MG63 (cell line): ENCODE results near the gene TRIM69. TPM values are rescaled to one million over a fixed set of nuclear protein-coding genes. Genes with fewer than 3 reads are reported as not detected.
"Not testable (repeated sequence)": the region's sequence is repeated elsewhere in the genome, so short reads cannot be mapped to it uniquely, and the experiment has no call there.

Experiments
- DNase-seq: peaks from one replicate; pipeline ENCODE4 v3.0.0-alpha.2; 2020
- H3K27me3 ChIP-seq: fragments of 250-450 bp; sonication (Bioruptor Pico); 2 replicates; pipeline ENCODE4 v1.5.1; 2020; ENCODE audit warnings: mild to moderate bottlenecking, moderate library complexity
- H3K36me3 ChIP-seq: fragments of 250-450 bp; sonication (Bioruptor Pico); 2 replicates; pipeline ENCODE4 v1.5.1; 2020; ENCODE audit warnings: mild to moderate bottlenecking, moderate library complexity
- H3K4me3 ChIP-seq: fragments of 250-450 bp; sonication (Bioruptor Pico); 2 replicates; pipeline ENCODE4 v1.5.1; 2020; ENCODE audit warnings: mild to moderate bottlenecking, moderate library complexity
- H3K9me3 ChIP-seq: fragments of 250-450 bp; sonication (Bioruptor Pico); 2 replicates; pipeline ENCODE4 v1.5.1; 2020; ENCODE audit warnings: mild to moderate bottlenecking, moderate library complexity
- total RNA-seq: library from RNA; depleted of rRNA; stranded (reverse); fragments of >200 nt; shearing (Covaris generic); gene quantifications from 2 replicates; pipeline ENCODE4 v1.2.3, GENCODE V29; 2014; ENCODE audit warnings: low replicate concordance

TRIM69 gene
- total RNA-seq, 1 experiment from 2014 or later, result 8.9 TPM

DNA sequence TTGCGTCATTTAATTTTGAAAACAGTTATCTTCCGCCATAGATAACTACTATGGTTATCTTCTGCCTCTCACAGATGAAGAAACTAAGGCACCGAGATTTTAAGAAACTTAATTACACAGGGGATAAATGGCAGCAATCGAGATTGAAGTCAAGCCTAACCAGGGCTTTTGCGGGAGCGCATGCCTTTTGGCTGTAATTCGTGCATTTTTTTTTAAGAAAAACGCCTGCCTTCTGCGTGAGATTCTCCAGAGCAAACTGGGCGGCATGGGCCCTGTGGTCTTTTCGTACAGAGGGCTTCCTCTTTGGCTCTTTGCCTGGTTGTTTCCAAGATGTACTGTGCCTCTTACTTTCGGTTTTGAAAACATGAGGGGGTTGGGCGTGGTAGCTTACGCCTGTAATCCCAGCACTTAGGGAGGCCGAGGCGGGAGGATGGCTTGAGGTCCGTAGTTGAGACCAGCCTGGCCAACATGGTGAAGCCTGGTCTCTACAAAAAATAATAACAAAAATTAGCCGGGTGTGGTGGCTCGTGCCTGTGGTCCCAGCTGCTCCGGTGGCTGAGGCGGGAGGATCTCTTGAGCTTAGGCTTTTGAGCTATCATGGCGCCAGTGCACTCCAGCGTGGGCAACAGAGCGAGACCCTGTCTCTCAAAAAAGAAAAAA, 23.9 kb upstream of the TRIM69 start:
- Histone ChIP-seq H3K4me3 (peak overlapping the region; percentile 95), H3K36me3 (peaks cover 53% of the 10 kb centered on the region), H3K27me3 (no peaks in the 10 kb centered on the region), H3K9me3 (no peaks in the 10 kb centered on the region)
- peak; percentile 76 for DNase-seq

- Histone ChIP-seq H3K36me3 (peaks cover 61% of the 10 kb centered on the region), H3K4me3 (peak overlapping the region; percentile 95), H3K27me3 (no peaks in the 10 kb centered on the region), H3K9me3 (no peaks in the 10 kb centered on the region)
- DNase-seq, result no peak
Measured at GRCh38 chr15:44713006-44713966, 23.0 kb upstream of the TRIM69 start.

DNA sequence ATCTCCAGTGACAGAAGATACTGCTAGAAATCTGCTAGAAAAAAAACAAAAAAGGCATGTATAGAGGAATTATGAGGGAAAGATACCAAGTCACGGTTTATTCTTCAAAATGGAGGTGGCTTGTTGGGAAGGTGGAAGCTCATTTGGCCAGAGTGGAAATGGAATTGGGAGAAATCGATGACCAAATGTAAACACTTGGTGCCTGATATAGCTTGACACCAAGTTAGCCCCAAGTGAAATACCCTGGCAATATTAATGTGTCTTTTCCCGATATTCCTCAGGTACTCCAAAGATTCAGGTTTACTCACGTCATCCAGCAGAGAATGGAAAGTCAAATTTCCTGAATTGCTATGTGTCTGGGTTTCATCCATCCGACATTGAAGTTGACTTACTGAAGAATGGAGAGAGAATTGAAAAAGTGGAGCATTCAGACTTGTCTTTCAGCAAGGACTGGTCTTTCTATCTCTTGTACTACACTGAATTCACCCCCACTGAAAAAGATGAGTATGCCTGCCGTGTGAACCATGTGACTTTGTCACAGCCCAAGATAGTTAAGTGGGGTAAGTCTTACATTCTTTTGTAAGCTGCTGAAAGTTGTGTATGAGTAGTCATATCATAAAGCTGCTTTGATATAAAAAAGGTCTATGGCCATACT, 21.1 kb upstream of the TRIM69 start:
- no peak overlapping the region for H3K4me3 ChIP-seq
- no peaks in the 10 kb centered on the region for H3K27me3 ChIP-seq
- no peak for DNase-seq
- peaks cover 68% of the 10 kb centered on the region for H3K36me3 ChIP-seq
- no peaks in the 10 kb centered on the region for H3K9me3 ChIP-seq

- H3K27me3 ChIP-seq, result no peaks in the 10 kb centered on the region
- H3K4me3 ChIP-seq, result no peak overlapping the region
- DNase-seq, result no peak
- H3K36me3 ChIP-seq, result peaks cover 68% of the 10 kb centered on the region
- H3K9me3 ChIP-seq, result no peaks in the 10 kb centered on the region
Measured at GRCh38 chr15:44715797-44716334, 20.5 kb upstream of the TRIM69 start.

DNA sequence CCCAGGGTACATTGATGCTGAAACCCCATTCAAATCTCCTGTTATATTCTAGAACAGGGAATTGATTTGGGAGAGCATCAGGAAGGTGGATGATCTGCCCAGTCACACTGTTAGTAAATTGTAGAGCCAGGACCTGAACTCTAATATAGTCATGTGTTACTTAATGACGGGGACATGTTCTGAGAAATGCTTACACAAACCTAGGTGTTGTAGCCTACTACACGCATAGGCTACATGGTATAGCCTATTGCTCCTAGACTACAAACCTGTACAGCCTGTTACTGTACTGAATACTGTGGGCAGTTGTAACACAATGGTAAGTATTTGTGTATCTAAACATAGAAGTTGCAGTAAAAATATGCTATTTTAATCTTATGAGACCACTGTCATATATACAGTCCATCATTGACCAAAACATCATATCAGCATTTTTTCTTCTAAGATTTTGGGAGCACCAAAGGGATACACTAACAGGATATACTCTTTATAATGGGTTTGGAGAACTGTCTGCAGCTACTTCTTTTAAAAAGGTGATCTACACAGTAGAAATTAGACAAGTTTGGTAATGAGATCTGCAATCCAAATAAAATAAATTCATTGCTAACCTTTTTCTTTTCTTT, 19.2 kb upstream of the TRIM69 start:
- no peak overlapping the region for H3K4me3 ChIP-seq
- no peak for DNase-seq
- peaks cover 67% of the 10 kb centered on the region for H3K36me3 ChIP-seq
- no peaks in the 10 kb centered on the region for H3K27me3 ChIP-seq
- no peaks in the 10 kb centered on the region for H3K9me3 ChIP-seq

DNA sequence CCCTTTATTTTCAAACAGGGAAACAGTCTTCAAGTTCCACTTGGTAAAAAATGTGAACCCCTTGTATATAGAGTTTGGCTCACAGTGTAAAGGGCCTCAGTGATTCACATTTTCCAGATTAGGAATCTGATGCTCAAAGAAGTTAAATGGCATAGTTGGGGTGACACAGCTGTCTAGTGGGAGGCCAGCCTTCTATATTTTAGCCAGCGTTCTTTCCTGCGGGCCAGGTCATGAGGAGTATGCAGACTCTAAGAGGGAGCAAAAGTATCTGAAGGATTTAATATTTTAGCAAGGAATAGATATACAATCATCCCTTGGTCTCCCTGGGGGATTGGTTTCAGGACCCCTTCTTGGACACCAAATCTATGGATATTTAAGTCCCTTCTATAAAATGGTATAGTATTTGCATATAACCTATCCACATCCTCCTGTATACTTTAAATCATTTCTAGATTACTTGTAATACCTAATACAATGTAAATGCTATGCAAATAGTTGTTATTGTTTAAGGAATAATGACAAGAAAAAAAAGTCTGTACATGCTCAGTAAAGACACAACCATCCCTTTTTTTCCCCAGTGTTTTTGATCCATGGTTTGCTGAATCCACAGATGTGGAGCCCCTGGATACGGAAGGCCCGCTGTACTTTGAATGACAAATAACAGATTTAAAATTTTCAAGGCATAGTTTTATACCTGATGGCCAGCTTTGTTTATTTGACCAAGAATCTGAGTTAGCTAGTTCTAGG, 18.0 kb upstream of the TRIM69 start:
- Histone ChIP-seq H3K9me3 (no peaks in the 10 kb centered on the region), H3K4me3 (no peak overlapping the region), H3K36me3 (peaks cover 56% of the 10 kb centered on the region)

GRCh38 chr15:44718927-44719292, 17.4 kb upstream of the TRIM69 start:
- peaks cover 50% of the 10 kb centered on the region for H3K36me3 ChIP-seq

More for the DNA sequence above, 18.0 kb upstream of the TRIM69 start:
- no peak for DNase-seq
- no peaks in the 10 kb centered on the region for H3K27me3 ChIP-seq

GRCh38 chr15:44719293-44719999, 16.9 kb upstream of the TRIM69 start:
- H3K4me3 ChIP-seq, result no peak overlapping the region
- peaks cover 45% of the 10 kb centered on the region for H3K36me3 ChIP-seq
- H3K9me3 ChIP-seq, result no peaks in the 10 kb centered on the region
- no peaks in the 10 kb centered on the region for H3K27me3 ChIP-seq
- peak; percentile 26 for DNase-seq

More at GRCh38 chr15:44718927-44719292, 17.4 kb upstream of the TRIM69 start:
- Histone ChIP-seq H3K27me3 (no peaks in the 10 kb centered on the region), H3K9me3 (no peaks in the 10 kb centered on the region), H3K4me3 (no peak overlapping the region)
- no peak for DNase-seq

- not testable (repeated sequence) for H3K9me3 ChIP-seq, DNase-seq, H3K4me3 ChIP-seq, H3K27me3 ChIP-seq
- peaks cover 39% of the 10 kb centered on the region for H3K36me3 ChIP-seq
Measured at GRCh38 chr15:44720000-44720435, 16.3 kb upstream of the TRIM69 start.

DNA sequence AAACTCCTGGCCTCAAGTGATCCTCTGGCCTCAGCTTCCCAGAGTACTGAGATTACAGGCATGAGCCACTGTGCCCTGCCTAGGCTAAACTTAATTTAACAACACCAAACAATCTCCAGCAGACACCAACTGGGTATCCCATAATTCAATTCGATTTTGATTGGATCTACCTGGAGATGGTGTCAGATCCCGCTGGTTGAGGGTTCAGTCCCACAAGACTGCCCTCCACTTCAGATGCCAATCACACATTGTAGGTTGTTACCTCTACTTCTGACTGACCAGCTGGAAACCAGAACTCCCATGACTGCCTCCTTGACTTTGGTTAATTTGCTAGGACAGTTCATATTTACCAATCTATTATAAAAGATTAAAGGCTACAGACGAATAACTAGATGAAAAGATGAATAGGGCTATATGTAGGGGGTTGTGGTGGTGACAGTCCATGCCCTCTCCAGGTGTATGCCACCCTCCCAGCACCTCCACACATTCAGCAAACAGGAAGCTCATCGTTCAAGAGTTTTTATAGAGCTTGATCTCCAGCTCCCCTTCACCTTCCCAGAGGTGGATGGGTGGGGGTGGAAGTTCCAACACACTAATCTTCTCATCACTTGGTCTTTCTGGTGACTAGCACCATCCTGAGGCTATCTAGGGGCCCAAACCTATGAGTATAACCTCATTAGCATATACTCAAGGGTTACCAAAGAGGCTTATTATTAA, 15.7 kb upstream of the TRIM69 start:
- Histone ChIP-seq H3K27me3 (no peaks in the 10 kb centered on the region), H3K36me3 (peaks cover 33% of the 10 kb centered on the region), H3K9me3 (no peaks in the 10 kb centered on the region), H3K4me3 (no peak overlapping the region)
- DNase-seq, result no peak

DNA sequence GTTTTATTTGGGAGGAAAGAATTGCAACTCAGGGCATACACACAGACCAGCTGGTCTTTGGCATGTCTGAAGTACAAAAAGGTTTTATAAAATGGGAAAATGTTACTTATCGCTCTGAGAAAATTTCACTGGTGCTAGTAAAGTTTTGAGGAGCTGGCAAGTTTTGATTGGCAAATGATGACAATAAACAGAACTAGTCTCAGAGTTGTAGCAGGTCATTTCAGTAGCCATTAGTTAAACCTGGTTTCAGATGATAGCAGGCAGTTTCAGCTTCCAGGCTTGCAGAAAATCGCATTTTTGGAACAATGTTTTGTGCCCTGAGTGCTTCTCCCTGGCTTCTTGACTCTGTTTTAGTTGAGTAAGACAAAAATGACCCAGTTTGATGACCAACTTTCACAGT, 14.3 kb upstream of the TRIM69 start:
- Histone ChIP-seq H3K9me3 (no peaks in the 10 kb centered on the region), H3K4me3 (no peak overlapping the region), H3K27me3 (no peaks in the 10 kb centered on the region), H3K36me3 (peaks cover 19% of the 10 kb centered on the region)
- no peak for DNase-seq

DNA sequence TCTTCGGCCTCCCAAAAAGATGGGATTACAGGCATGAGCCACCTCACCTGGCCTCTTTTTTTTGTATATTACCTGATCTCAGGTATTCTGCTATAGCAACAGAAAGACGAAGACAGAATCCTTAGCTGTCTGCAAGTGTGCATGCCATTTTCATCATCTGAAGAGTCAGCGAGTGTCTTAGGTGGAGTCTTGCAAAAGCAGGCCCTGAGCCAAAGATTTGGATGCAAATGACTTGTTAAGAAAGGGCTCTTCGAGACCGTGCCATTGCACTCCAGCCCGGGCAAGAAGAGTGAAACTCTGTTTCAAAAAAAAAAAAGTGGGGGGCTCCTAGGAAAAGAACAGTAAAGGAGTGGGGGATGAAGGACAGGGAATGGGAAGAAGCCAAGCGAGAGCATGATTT, 10.2 kb upstream of the TRIM69 start:
- Histone ChIP-seq H3K36me3 (no peaks in the 10 kb centered on the region), H3K9me3 (no peaks in the 10 kb centered on the region), H3K4me3 (no peak overlapping the region), H3K27me3 (no peaks in the 10 kb centered on the region)
- no peak for DNase-seq

- H3K9me3 ChIP-seq, result no peaks in the 10 kb centered on the region
- H3K4me3 ChIP-seq, result no peak overlapping the region
- H3K27me3 ChIP-seq, result no peaks in the 10 kb centered on the region
- DNase-seq, result peak; percentile 79
- H3K36me3 ChIP-seq, result no peaks in the 10 kb centered on the region; the same call in 1 of the 2 replicates
Measured at GRCh38 chr15:44726568-44727484, 9.5 kb upstream of the TRIM69 start.
